Spleen (tissue), 11 donors: ENCODE results near the gene SH2D4B. TPM values are rescaled to one million over a fixed set of nuclear protein-coding genes. Genes with fewer than 3 reads are reported as not detected.

Experiments
- DNase-seq: peaks from one replicate; pipeline ENCODE4 v3.0.0-alpha.2; 2020
- H3K27ac ChIP-seq, 8 donors: fragments of 200-600 bp; sonication (generic) in 7 of 8; 1 replicate in 4 of 8; 2 replicates in 4 of 8; pipeline versions ENCODE4 v1.5.0 to v1.8.0; 2016 to 2021; ENCODE audit warnings: inconsistent platforms in 4 of 8, mild to moderate bottlenecking in 4 of 8, moderate library complexity in 1 of 8
- H3K27me3 ChIP-seq, 7 donors: fragments of 200-600 bp; sonication (generic) in 6 of 7; replicated peaks in 1 of 7; 1 replicate in 4 of 7; 2 replicates in 3 of 7; pipeline versions ENCODE4 v1.5.0 to v1.8.0; 2016 to 2021; ENCODE audit warnings: inconsistent platforms in 3 of 7, mild to moderate bottlenecking in 1 of 7
- H3K36me3 ChIP-seq, 6 donors: fragments of 200-600 bp; sonication (generic) in 5 of 6; 1 replicate in 4 of 6; 2 replicates in 2 of 6; pipeline versions ENCODE4 v1.5.0 to v1.8.0; 2016 to 2021; ENCODE audit warnings: inconsistent platforms in 2 of 6
- H3K4me1 ChIP-seq, 6 donors: fragments of 200-600 bp; sonication (generic) in 5 of 6; 1 replicate in 3 of 6; 2 replicates in 3 of 6; pipeline versions ENCODE4 v1.5.0 to v1.8.0; 2016 to 2021; ENCODE audit warnings: inconsistent platforms in 3 of 6
- H3K4me3 ChIP-seq, 8 donors: fragments of 200-600 bp; sonication (generic) in 7 of 8; 1 replicate in 4 of 8; 2 replicates in 4 of 8; pipeline versions ENCODE4 v1.5.0 to v1.8.0; 2016 to 2021; ENCODE audit warnings: inconsistent platforms in 4 of 8, mild to moderate bottlenecking in 4 of 8, moderate library complexity in 2 of 8
- H3K9me3 ChIP-seq, 8 donors: fragments of 200-600 bp; sonication (generic) in 7 of 8; 1 replicate in 4 of 8; 2 replicates in 4 of 8; pipeline versions ENCODE4 v1.5.0 to v1.8.0; 2016 to 2021; ENCODE audit warnings: inconsistent platforms in 4 of 8
- CTCF ChIP-seq, 11 experiments: fragments of 200-600 bp in 7 of 11; fragments of 450-650 bp in 4 of 11; sonication (generic) in 4 of 11; IDR thresholded peaks in 8 of 11; conservative IDR thresholded peaks in 3 of 11; 1 replicate in 7 of 11; 2 replicates in 4 of 11; pipeline versions ENCODE4 v1.4.0 to v1.8.0; 2016 to 2021; ENCODE audit warnings: antibody characterized with exemption in 11 of 11, inconsistent platforms in 4 of 11, mild to moderate bottlenecking in 1 of 11
- POLR2A ChIP-seq, 3 donors: fragments of 450-650 bp; IDR thresholded peaks; one replicate each; pipeline ENCODE4 v1.5.1; 2017; ENCODE audit warnings: antibody characterized with exemption in 3 of 3, mild to moderate bottlenecking in 1 of 3
- POLR2AphosphoS5 ChIP-seq, 3 donors: sonication (generic); formaldehyde crosslinking; IDR thresholded peaks; one replicate each; pipeline ENCODE4 v1.5.1; 2017; ENCODE audit warnings: antibody characterized with exemption in 3 of 3
- WGBS, 5 donors: extraction: QIAGEN DNeasy Blood & Tissue Kit in 3 of 5; methylation state at CpG; one replicate each; pipeline versions ENCODE4 v1.1.5 to v1.1.7; 2013 to 2018; 5-methylcytosine and 5-hydroxymethylcytosine counted together
- intact Hi-C: fragments of 100-400 bp; cut with DNase I; formaldehyde crosslinking; loops from one replicate; pipeline ENCODE4 v1.15.0; 2023; ENCODE audit warnings: low total_unique reads
- polyA plus RNA-seq, 3 donors: library from polyadenylated mRNA; stranded (reverse); fragments of 200-250 nt; gene quantifications; one replicate each; pipeline ENCODE4 v1.2.1, GENCODE V29; 2013
- total RNA-seq, 7 donors: library from RNA; depleted of rRNA in 3 of 7; stranded (reverse); fragments of >200 nt in 3 of 7; fragmentation: NEBNext Ultra II Directional in 4 of 7; extraction: Animal tissue kit (Norgen Biotek cat#: 25700) in 4 of 7; gene quantifications; one replicate each; pipeline versions ENCODE4 v1.1.0 to v1.2.1, GENCODE V29; 2016 to 2021
- donor health status: healthy with polysubstance abuse.
- donor health status: DM: no; HTN: no; CAD: no; lungs with moderate emphysema.
- donor health status: DM: no; HTN: no; CAD: no.
- donor health status: Bipolar disorder and iron deficiency.
- donor health status: healthy.
- donor health status: DM: no; HTN: no; CAD: no.
- donor health status: DM: yes; HTN: yes; CAD: no.

SH2D4B gene
- total and polyA plus RNA-seq, 10 donors = 0.08 to 0.46 (median 0.12) TPM; not detected in 2

GRCh38 chr10:80671847-80672246 is 134.1 kb downstream of the SH2D4B start:
- Histone ChIP-seq H3K4me1 (no peaks in the 10 kb centered on the region), H3K4me3 (no peak overlapping the region), H3K9me3 (no peaks in the 10 kb centered on the region), H3K27me3 (no peaks in the 10 kb centered on the region), H3K36me3 (no peaks in the 10 kb centered on the region), H3K27ac (no peak overlapping the region)
- TF ChIP-seq POLR2AphosphoS5 (IDR thresholded peaks at IDR 0.05) = no peak
- no peak for TF ChIP-seq POLR2A (IDR thresholded peaks at IDR 0.05)
- TF ChIP-seq CTCF (IDR thresholded peaks at IDR 0.05 in 8 of 11, conservative IDR thresholded peaks at IDR 0.05 in 3 of 11) = no peak
- DNase-seq = no peak
- intact Hi-C loops = no loop called here
- WGBS, 5 donors = 75 to 88% (median 83%) methylated on average over 5 of the region's 5 CpGs

GRCh38 chr10:80672613-80673012 is 134.9 kb downstream of the SH2D4B start:
- intact Hi-C loops = no loop called here
- Histone ChIP-seq H3K9me3 (no peaks in the 10 kb centered on the region), H3K36me3 (no peaks in the 10 kb centered on the region), H3K4me3 (no peak overlapping the region), H3K27ac (no peak overlapping the region), H3K27me3 (no peaks in the 10 kb centered on the region), H3K4me1 (no peaks in the 10 kb centered on the region)
- 81 to 86% (median 84%) methylated on average over 3 of the region's 3 CpGs for whole genome bisulfite sequencing, 5 donors
- DNase-seq = no peak
- no peak for TF ChIP-seq POLR2AphosphoS5 (IDR thresholded peaks at IDR 0.05)
- no peak for TF ChIP-seq POLR2A (IDR thresholded peaks at IDR 0.05)
- no peak for TF ChIP-seq CTCF (IDR thresholded peaks at IDR 0.05 in 8 of 11, conservative IDR thresholded peaks at IDR 0.05 in 3 of 11)

GRCh38 chr10:80674809-80675208 is 137.1 kb downstream of the SH2D4B start:
- Histone ChIP-seq H3K4me1 (no peaks in the 10 kb centered on the region), H3K9me3 (no peaks in the 10 kb centered on the region), H3K27ac (no peak overlapping the region), H3K27me3 (no peaks in the 10 kb centered on the region), H3K4me3 (no peak overlapping the region), H3K36me3 (no peaks in the 10 kb centered on the region)
- no peak for DNase-seq
- intact Hi-C loops = no loop called here
- no peak for TF ChIP-seq CTCF (IDR thresholded peaks at IDR 0.05 in 8 of 11, conservative IDR thresholded peaks at IDR 0.05 in 3 of 11)
- no peak for TF ChIP-seq POLR2A (IDR thresholded peaks at IDR 0.05)
- TF ChIP-seq POLR2AphosphoS5 (IDR thresholded peaks at IDR 0.05) = no peak
- 61 to 91% (median 77%) methylated on average over 1 of the region's 1 CpG for WGBS, 5 donors

- Histone ChIP-seq H3K27ac (no peak overlapping the region), H3K4me1 (no peaks in the 10 kb centered on the region), H3K36me3 (no peaks in the 10 kb centered on the region), H3K4me3 (no peak overlapping the region), H3K9me3 (no peaks in the 10 kb centered on the region), H3K27me3 (no peaks in the 10 kb centered on the region)
- no peak for TF ChIP-seq POLR2A (IDR thresholded peaks at IDR 0.05)
- TF ChIP-seq CTCF (IDR thresholded peaks at IDR 0.05 in 8 of 11, conservative IDR thresholded peaks at IDR 0.05 in 3 of 11) = no peak
- no peak for TF ChIP-seq POLR2AphosphoS5 (IDR thresholded peaks at IDR 0.05)
- intact Hi-C loops = no loop called here
- no peak for DNase-seq
- 84 to 92% (median 91%) methylated on average over 1 of the region's 1 CpG for WGBS, 5 donors
Measured at GRCh38 chr10:80681142-80681541, 143.4 kb downstream of the SH2D4B start.
